Activated CD8-positive, alpha-beta memory T cell treated with anti-CD3 and anti-CD28 coated beads, Interleukin-2, amount 10 ng/mL, durations not matched to agents 7 days and 5 days (primary cell): ENCODE data around the gene GDAP1L1. TPM values are rescaled to one million over a fixed set of nuclear protein-coding genes. Genes with fewer than 3 reads are reported as not detected.
A peak's percentile ranks its signal among the peaks of the same experiment; 100 is the strongest.
"Not testable (repeated sequence)": the region's sequence is repeated elsewhere in the genome, so short reads cannot be mapped to it uniquely, and the experiment has no call there.

Experiments
- ATAC-seq: fragments of 150-1000 bp; cut with Tn5 transposase; one replicate; pipeline ENCODE4 v1.10.0; 2021; ENCODE audit warnings: moderate library complexity
- CTCF ChIA-PET: fragments of 350-600 bp; sonication (Branson Sonifier 250); formaldehyde crosslinking; loops from one replicate; lab custom pipeline; 2021; ENCODE audit warnings: antibody characterized with exemption; lab: Charles Lee
- DNase-seq: peaks from one replicate; pipeline ENCODE4 v3.0.0-alpha.2; 2020
- H3K27ac Mint-ChIP-seq: one replicate; pipeline ENCODE4 v1.8.0; 2021; ENCODE audit warnings: mild to moderate bottlenecking, mixed read lengths
- H3K27me3 Mint-ChIP-seq: one replicate; pipeline ENCODE4 v1.8.0; 2021; ENCODE audit warnings: mixed read lengths
- H3K36me3 Mint-ChIP-seq: one replicate; pipeline ENCODE4 v1.8.0; 2021; ENCODE audit warnings: mild to moderate bottlenecking, mixed read lengths
- H3K4me1 Mint-ChIP-seq: one replicate; pipeline ENCODE4 v1.8.0; 2021; ENCODE audit warnings: mixed read lengths
- H3K4me3 Mint-ChIP-seq: one replicate; pipeline ENCODE4 v1.8.0; 2021; ENCODE audit warnings: mild to moderate bottlenecking, moderate library complexity, mixed read lengths
- H3K9me3 Mint-ChIP-seq: one replicate; pipeline ENCODE4 v1.8.0; 2022; ENCODE audit warnings: low read depth, mixed read lengths
- total RNA-seq, 2 experiments: library from RNA; stranded (reverse); gene quantifications; one replicate each; pipeline ENCODE4 v1.2.3, GENCODE V29; 2021

The GDAP1L1 gene
- total RNA-seq, 2 experiments from 2014 or later, result not detected

DNA sequence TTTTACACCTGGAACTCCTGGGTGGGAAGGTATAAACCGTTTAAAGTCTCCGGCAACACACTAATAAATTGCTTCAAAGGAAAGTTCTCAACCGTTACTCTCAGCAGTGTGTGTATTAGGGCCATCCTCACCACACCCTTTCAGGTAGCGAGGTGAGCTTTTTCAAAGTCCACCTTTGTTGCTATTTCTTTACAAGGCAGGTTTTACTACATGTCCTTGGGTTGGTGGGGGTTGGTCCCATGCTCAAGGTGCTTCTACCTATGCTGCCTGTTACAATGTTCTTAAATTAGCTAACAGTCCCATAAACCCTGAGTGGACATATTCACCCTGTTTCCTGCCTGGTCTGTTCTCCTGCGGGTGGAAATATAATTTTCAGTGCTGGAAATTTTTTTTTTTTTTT lies 23.4 kb upstream of the GDAP1L1 start:
- CTCF ChIA-PET, result interaction anchor here (0.7 to 2.0 kb wide), 5 partner anchors 34 to 162 kb away, joined by 3 to 6 read pairs (median 3); partner anchors contain the start of gene FITM2
- Mint-ChIP-seq H3K36me3 (no peaks in the 10 kb centered on the region), H3K27ac (no peak overlapping the region), H3K9me3 (no peaks in the 10 kb centered on the region), H3K4me1 (peaks cover 12% of the 10 kb centered on the region), H3K4me3 (no peak overlapping the region), H3K27me3 (no peaks in the 10 kb centered on the region)
- DNase-seq (no peak), ATAC-seq (no peak)

GRCh38 chr20:44224637-44225036 lies 22.5 kb upstream of the GDAP1L1 start:
- Mint-ChIP-seq H3K27ac (no peak overlapping the region), H3K9me3 (no peaks in the 10 kb centered on the region), H3K27me3 (no peaks in the 10 kb centered on the region), H3K4me1 (peaks cover 3% of the 10 kb centered on the region), H3K36me3 (no peaks in the 10 kb centered on the region), H3K4me3 (no peak overlapping the region)
- CTCF ChIA-PET, result interaction anchor here (0.8 to 2.0 kb wide), 5 partner anchors 10 to 162 kb away, joined by 3 to 6 read pairs (median 3); no protein-coding TSS in a partner anchor
- DNase-seq, result no peak
- ATAC-seq, result no peak

- Mint-ChIP-seq H3K27ac (no peak overlapping the region), H3K36me3 (no peaks in the 10 kb centered on the region), H3K9me3 (no peaks in the 10 kb centered on the region), H3K4me3 (no peak overlapping the region), H3K27me3 (no peaks in the 10 kb centered on the region), H3K4me1 (no peaks in the 10 kb centered on the region)
- DNase-seq (no peak), ATAC-seq (no peak)
- CTCF ChIA-PET, result no interaction called here
Observed at GRCh38 chr20:44228465-44229258, 18.4 kb upstream of the GDAP1L1 start.

GRCh38 chr20:44231193-44231592 lies 15.9 kb upstream of the GDAP1L1 start:
- DNase-seq (no peak), ATAC-seq (no peak)
- no peaks in the 10 kb centered on the region for H3K9me3 Mint-ChIP-seq
- CTCF ChIA-PET, result interaction anchor here (1.2 kb wide), 1 partner anchor 14 kb away, joined by 6 read pairs; no protein-coding TSS in a partner anchor
- H3K27me3 Mint-ChIP-seq, result no peaks in the 10 kb centered on the region
- H3K27ac Mint-ChIP-seq, result no peak overlapping the region
- no peaks in the 10 kb centered on the region for H3K36me3 Mint-ChIP-seq
- no peak overlapping the region for H3K4me3 Mint-ChIP-seq
- no peaks in the 10 kb centered on the region for H3K4me1 Mint-ChIP-seq

- no peak overlapping the region for H3K4me3 Mint-ChIP-seq
- no peaks in the 10 kb centered on the region for H3K27me3 Mint-ChIP-seq
- CTCF ChIA-PET, result interaction anchor here (2.2 kb wide), 1 partner anchor 80 kb away, joined by 7 read pairs; the partner anchor contains the start of gene FITM2
- no peaks in the 10 kb centered on the region for H3K4me1 Mint-ChIP-seq
- no peaks in the 10 kb centered on the region for H3K9me3 Mint-ChIP-seq
- H3K36me3 Mint-ChIP-seq, result no peaks in the 10 kb centered on the region
- ATAC-seq (no peak), DNase-seq (no peak)
- H3K27ac Mint-ChIP-seq, result no peak overlapping the region
Observed at GRCh38 chr20:44231713-44232468, 15.2 kb upstream of the GDAP1L1 start.

DNA sequence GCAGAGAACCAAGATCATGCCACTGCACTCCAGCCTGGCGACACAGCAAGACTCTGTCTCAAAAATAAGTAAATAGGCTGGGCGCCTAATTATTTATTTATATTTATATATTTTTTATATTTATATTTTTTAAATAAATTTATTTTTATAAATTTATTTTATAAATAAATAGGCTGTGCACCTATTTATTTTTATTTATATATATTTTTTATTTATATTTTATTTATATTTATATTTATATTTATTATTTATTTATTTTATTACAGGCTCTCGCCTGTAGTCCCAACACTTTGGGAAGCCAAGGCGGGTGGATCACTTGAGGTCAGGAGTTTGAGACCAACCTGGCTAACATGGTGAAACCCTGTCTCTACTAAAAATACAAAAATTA lies 14.6 kb upstream of the GDAP1L1 start:
- not testable (repeated sequence) for H3K27me3 Mint-ChIP-seq, H3K4me1 Mint-ChIP-seq, H3K4me3 Mint-ChIP-seq, H3K27ac Mint-ChIP-seq, DNase-seq, H3K9me3 Mint-ChIP-seq, H3K36me3 Mint-ChIP-seq, ATAC-seq
- CTCF ChIA-PET, result interaction anchor here (2.2 kb wide), 1 partner anchor 79 kb away, joined by 7 read pairs; the partner anchor contains the start of gene FITM2

GRCh38 chr20:44233436-44234016 lies 13.6 kb upstream of the GDAP1L1 start:
- ATAC-seq (no peak), DNase-seq (no peak)
- H3K36me3 Mint-ChIP-seq, result no peaks in the 10 kb centered on the region
- no peaks in the 10 kb centered on the region for H3K27me3 Mint-ChIP-seq
- CTCF ChIA-PET, result interaction anchor here (2.2 kb wide), 1 partner anchor 78 kb away, joined by 7 read pairs; the partner anchor contains the start of gene FITM2
- H3K4me3 Mint-ChIP-seq, result no peak overlapping the region
- no peaks in the 10 kb centered on the region for H3K9me3 Mint-ChIP-seq
- H3K4me1 Mint-ChIP-seq, result no peaks in the 10 kb centered on the region
- no peak overlapping the region for H3K27ac Mint-ChIP-seq

GRCh38 chr20:44234566-44235317 lies 12.4 kb upstream of the GDAP1L1 start:
- Mint-ChIP-seq H3K4me3 (no peak overlapping the region), H3K27ac (peak overlapping the region; percentile 3), H3K4me1 (no peaks in the 10 kb centered on the region), H3K27me3 (no peaks in the 10 kb centered on the region), H3K36me3 (no peaks in the 10 kb centered on the region), H3K9me3 (no peaks in the 10 kb centered on the region)
- DNase-seq (no peak), ATAC-seq (no peak)
- CTCF ChIA-PET, result interaction anchor here (1.0 to 2.2 kb wide), 3 partner anchors 17 to 149 kb away, joined by 3 to 7 read pairs (median 3); partner anchors contain the start of gene FITM2

DNA sequence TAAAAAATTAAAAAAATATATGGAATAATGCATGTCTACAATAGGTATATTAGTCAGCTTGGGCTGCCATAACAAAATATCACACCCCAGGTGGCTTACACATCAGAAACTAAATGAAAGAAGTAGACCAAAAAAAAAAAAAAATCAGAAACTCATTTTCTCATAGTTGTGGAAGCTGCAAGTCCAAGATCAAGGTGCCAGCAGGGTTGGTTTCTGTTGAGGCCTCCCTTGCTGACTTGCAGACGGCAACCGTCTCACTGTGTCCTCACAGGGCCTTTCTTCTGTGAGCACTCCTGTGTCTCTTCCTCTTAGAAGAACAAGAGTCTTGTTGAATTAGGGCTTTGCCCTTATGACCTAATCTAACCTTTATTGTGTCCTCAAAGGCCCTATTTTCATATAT lies 11.4 kb upstream of the GDAP1L1 start:
- ATAC-seq (no peak), DNase-seq (no peak)
- Mint-ChIP-seq H3K27me3 (no peaks in the 10 kb centered on the region), H3K4me1 (no peaks in the 10 kb centered on the region), H3K4me3 (no peak overlapping the region), H3K36me3 (no peaks in the 10 kb centered on the region), H3K9me3 (no peaks in the 10 kb centered on the region), H3K27ac (no peak overlapping the region)
- CTCF ChIA-PET, result interaction anchor here (1.5 kb wide), 1 partner anchor 148 kb away, joined by 3 read pairs; no protein-coding TSS in a partner anchor

- CTCF ChIA-PET, H3K27ac Mint-ChIP-seq, DNase-seq, H3K27me3 Mint-ChIP-seq, ATAC-seq, H3K4me3 Mint-ChIP-seq, H3K9me3 Mint-ChIP-seq, H3K36me3 Mint-ChIP-seq, H3K4me1 Mint-ChIP-seq: not testable (repeated sequence)
Observed at GRCh38 chr20:44236840-44237239, 10.3 kb upstream of the GDAP1L1 start.

DNA sequence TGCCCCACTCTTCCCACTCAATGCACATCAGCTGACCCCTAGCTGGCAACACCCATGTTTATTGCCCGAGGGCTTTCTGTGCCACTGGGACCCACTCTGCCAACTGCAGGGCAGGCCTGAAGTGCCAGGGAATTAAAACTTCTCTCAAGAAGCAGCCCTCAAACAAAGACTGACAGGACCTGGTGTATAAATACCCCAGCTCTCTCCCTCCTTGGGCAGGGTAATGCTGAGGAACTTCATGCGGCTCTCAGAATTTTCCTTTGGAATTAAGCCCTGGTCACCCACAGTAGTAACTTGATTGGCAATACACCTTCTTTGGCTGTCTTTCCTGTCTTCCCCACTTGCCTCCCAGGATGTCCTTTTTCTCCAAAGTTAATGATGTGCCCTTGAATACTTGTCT lies 5.3 kb upstream of the GDAP1L1 start:
- H3K27ac Mint-ChIP-seq, result no peak overlapping the region
- no peaks in the 10 kb centered on the region for H3K4me1 Mint-ChIP-seq
- no peaks in the 10 kb centered on the region for H3K9me3 Mint-ChIP-seq
- DNase-seq, result no peak
- CTCF ChIA-PET, result no interaction called here
- no peaks in the 10 kb centered on the region for H3K36me3 Mint-ChIP-seq
- H3K4me3 Mint-ChIP-seq, result no peak overlapping the region
- peaks cover 17% of the 10 kb centered on the region for H3K27me3 Mint-ChIP-seq
- no peak for ATAC-seq

DNA sequence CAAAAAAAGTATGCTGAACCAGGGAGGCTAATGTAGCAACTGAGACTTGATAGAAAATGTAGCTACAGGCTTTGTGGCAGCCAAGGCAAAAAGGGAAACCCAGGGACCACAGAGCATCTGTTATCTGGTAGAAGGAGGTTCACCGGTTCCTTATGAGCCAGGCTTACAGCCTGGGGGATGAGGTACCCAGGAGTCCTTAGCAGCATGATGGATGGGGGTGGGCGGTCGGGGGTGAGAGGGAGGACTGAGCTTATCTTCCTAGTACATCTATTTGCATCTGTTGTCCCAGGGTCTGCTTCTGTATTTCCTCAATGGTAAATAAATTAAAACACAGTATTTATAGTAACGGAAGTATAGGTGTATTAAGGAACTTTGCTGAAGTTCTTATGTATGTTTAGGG lies 1.1 kb upstream of the GDAP1L1 start:
- CTCF ChIA-PET, result interaction anchor here (0.9 to 1.2 kb wide), 2 partner anchors 19 to 65 kb away, joined by 3 read pairs; partner anchors contain the start of gene FITM2

More for the DNA sequence above, 1.1 kb upstream of the GDAP1L1 start:
- Mint-ChIP-seq H3K4me3 (no peak overlapping the region), H3K27me3 (peaks cover 34% of the 10 kb centered on the region), H3K4me1 (no peaks in the 10 kb centered on the region), H3K9me3 (no peaks in the 10 kb centered on the region), H3K27ac (no peak overlapping the region), H3K36me3 (no peaks in the 10 kb centered on the region)
- ATAC-seq (no peak), DNase-seq (no peak)
